WTC11 (cell line): ENCODE results near the gene PON1. TPM values are rescaled to one million over a fixed set of nuclear protein-coding genes. Genes with fewer than 3 reads are reported as not detected.

Source experiments
- ATAC-seq: fragments of 200-7000 bp; cut with Tn5 transposase; 2 replicates; pipeline ENCODE4 v1.10.0; 2021; ENCODE audit warnings: mild to moderate bottlenecking, moderate library complexity
- CTCF ChIA-PET: fragments of 300-600 bp; sonication (Branson Sonifier 250); formaldehyde crosslinking; loops from one replicate; lab custom pipeline; 2021; ENCODE audit warnings: antibody characterized with exemption; lab: Charles Lee
- POLR2A ChIA-PET: fragments of 350-600 bp; sonication (Branson Sonifier 250); formaldehyde crosslinking; loops from one replicate; lab custom pipeline; 2021; ENCODE audit warnings: antibody characterized with exemption; lab: Charles Lee
- DNase-seq: peaks from one replicate; pipeline ENCODE4 v3.0.0; 2021; ENCODE audit warnings: low spot score
- H3K27ac Mint-ChIP-seq: 2 replicates; pipeline ENCODE4 v1.8.0; 2021; ENCODE audit warnings: mixed read lengths
- H3K27me3 Mint-ChIP-seq: 2 replicates; pipeline ENCODE4 v1.8.0; 2021; ENCODE audit warnings: low read depth, mild to moderate bottlenecking, moderate library complexity, mixed read lengths
- H3K36me3 Mint-ChIP-seq: 2 replicates; pipeline ENCODE4 v1.8.0; 2021; ENCODE audit warnings: mixed read lengths
- H3K4me1 Mint-ChIP-seq: 2 replicates; pipeline ENCODE4 v1.8.0; 2022; ENCODE audit warnings: mixed read lengths
- H3K4me3 Mint-ChIP-seq: 2 replicates; pipeline ENCODE4 v1.8.0; 2021; ENCODE audit warnings: mild to moderate bottlenecking, moderate library complexity, mixed read lengths
- H3K9me3 Mint-ChIP-seq: 2 replicates; pipeline ENCODE4 v1.8.0; 2021; ENCODE audit warnings: mixed read lengths
- ATF1 ChIP-seq: sonication (generic); formaldehyde crosslinking; IDR thresholded peaks from 2 replicates; pipeline ENCODE4 v1.8.1; 2023; ENCODE audit warnings: mild to moderate bottlenecking, moderate library complexity, missing genetic modification reagents
- E2F1 ChIP-seq: sonication (generic); formaldehyde crosslinking; IDR thresholded peaks from 2 replicates; pipeline ENCODE4 v1.8.0; 2022; ENCODE audit warnings: mild to moderate bottlenecking, missing genetic modification reagents
- FOXP1 ChIP-seq: sonication (generic); formaldehyde crosslinking; IDR thresholded peaks from 2 replicates; pipeline ENCODE4 v1.8.0; 2022; ENCODE audit warnings: missing genetic modification reagents, mild to moderate bottlenecking, moderate library complexity, borderline replicate concordance
- IRF2 ChIP-seq: sonication (generic); formaldehyde crosslinking; IDR thresholded peaks from 2 replicates; pipeline ENCODE4 v1.8.0; 2022; ENCODE audit warnings: low read depth, missing genetic modification reagents, borderline replicate concordance
- NFYB ChIP-seq: sonication (generic); formaldehyde crosslinking; conservative IDR thresholded peaks from 2 replicates; pipeline ENCODE4 v1.8.0; 2022; ENCODE audit warnings: low read depth, missing genetic modification reagents
- NR2C2 ChIP-seq: sonication (generic); formaldehyde crosslinking; IDR thresholded peaks from 2 replicates; pipeline ENCODE4 v1.8.0; 2022; ENCODE audit warnings: mild to moderate bottlenecking, missing genetic modification reagents
- NR3C1 ChIP-seq: sonication (generic); formaldehyde crosslinking; conservative IDR thresholded peaks from 2 replicates; pipeline ENCODE4 v1.8.1; 2023; ENCODE audit warnings: low read depth, mild to moderate bottlenecking, missing genetic modification reagents
- TEAD1 ChIP-seq: sonication (generic); formaldehyde crosslinking; IDR thresholded peaks from 2 replicates; pipeline ENCODE4 v1.8.0; 2022; ENCODE audit warnings: mild to moderate bottlenecking, missing genetic modification reagents
- ZNF138 ChIP-seq: sonication (generic); formaldehyde crosslinking; conservative IDR thresholded peaks from 2 replicates; pipeline ENCODE4 v1.8.1; 2022; ENCODE audit warnings: mild to moderate bottlenecking, moderate library complexity, missing genetic modification reagents
- total RNA-seq: library from RNA; stranded (reverse); gene quantifications from 3 replicates; pipeline ENCODE4 v1.2.3, GENCODE V29; 2021
- TF ChIP-seq, protein P1 (sequence below): fragments of 250-450 bp; sonication (Bioruptor Pico); IDR thresholded peaks from 2 replicates; pipeline ENCODE4 v1.9.0; 2021; ENCODE audit warnings: mild to moderate bottlenecking
- TF ChIP-seq, protein P2 (sequence below): sonication (generic); formaldehyde crosslinking; conservative IDR thresholded peaks from 2 replicates; pipeline ENCODE4 v1.8.1; 2023; ENCODE audit warnings: mild to moderate bottlenecking, low read depth, missing genetic modification reagents, moderate library complexity
- TF ChIP-seq, protein P3 (sequence below): fragments of 250-450 bp; sonication (Bioruptor Pico); IDR thresholded peaks from 2 replicates; pipeline ENCODE4 v1.8.0; 2021; ENCODE audit warnings: mild to moderate bottlenecking
- TF ChIP-seq, protein P4 (sequence below): sonication (generic); formaldehyde crosslinking; IDR thresholded peaks from 2 replicates; pipeline ENCODE4 v1.8.0; 2023; ENCODE audit warnings: missing genetic modification reagents, mild to moderate bottlenecking, borderline replicate concordance
- TF ChIP-seq, protein P5 (sequence below): fragments of 250-450 bp; sonication (Bioruptor Pico); conservative IDR thresholded peaks from 2 replicates; pipeline ENCODE4 v1.9.0; 2021; ENCODE audit warnings: mild to moderate bottlenecking
- TF ChIP-seq, protein P6 (sequence below): sonication (generic); formaldehyde crosslinking; IDR thresholded peaks from 2 replicates; pipeline ENCODE4 v1.8.0; 2022; ENCODE audit warnings: mild to moderate bottlenecking, missing genetic modification reagents

Gene PON1
- total RNA-seq, 1 experiment from 2014 or later: 0.26 TPM

DNA sequence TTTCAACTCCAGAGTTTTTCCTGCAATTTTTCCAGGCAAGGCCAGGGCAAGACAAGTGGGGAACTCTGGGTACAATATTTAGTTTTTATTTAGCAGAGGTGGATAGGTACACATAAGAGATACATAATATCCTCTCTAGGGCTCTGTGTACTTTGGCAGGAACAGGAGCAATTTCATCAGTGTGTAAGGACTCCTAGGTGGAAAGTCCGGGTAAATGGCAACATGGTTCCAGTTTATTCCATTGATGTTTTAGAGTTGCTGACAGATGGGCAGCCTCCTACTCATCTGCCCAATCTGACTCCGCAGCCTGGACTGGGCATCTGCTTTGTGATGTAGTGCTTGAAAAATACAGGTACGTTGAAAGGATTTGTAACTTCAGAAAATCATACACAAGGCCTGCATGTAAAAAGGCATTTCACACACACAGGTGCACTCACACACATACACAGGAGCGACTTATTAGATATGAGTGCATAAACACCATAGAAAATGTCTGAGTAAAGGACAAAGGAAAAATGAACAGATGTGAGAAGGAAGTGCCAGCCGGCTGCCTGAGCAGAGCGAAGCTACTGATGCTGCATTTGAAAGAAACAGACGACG, 5.7 kb downstream of the PON1 start (continued):
- TF ChIP-seq, protein P1, sequence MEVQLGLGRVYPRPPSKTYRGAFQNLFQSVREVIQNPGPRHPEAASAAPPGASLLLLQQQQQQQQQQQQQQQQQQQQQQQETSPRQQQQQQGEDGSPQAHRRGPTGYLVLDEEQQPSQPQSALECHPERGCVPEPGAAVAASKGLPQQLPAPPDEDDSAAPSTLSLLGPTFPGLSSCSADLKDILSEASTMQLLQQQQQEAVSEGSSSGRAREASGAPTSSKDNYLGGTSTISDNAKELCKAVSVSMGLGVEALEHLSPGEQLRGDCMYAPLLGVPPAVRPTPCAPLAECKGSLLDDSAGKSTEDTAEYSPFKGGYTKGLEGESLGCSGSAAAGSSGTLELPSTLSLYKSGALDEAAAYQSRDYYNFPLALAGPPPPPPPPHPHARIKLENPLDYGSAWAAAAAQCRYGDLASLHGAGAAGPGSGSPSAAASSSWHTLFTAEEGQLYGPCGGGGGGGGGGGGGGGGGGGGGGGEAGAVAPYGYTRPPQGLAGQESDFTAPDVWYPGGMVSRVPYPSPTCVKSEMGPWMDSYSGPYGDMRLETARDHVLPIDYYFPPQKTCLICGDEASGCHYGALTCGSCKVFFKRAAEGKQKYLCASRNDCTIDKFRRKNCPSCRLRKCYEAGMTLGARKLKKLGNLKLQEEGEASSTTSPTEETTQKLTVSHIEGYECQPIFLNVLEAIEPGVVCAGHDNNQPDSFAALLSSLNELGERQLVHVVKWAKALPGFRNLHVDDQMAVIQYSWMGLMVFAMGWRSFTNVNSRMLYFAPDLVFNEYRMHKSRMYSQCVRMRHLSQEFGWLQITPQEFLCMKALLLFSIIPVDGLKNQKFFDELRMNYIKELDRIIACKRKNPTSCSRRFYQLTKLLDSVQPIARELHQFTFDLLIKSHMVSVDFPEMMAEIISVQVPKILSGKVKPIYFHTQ (CRISPR knock-in tag): no peak
- TF ChIP-seq, protein P2, sequence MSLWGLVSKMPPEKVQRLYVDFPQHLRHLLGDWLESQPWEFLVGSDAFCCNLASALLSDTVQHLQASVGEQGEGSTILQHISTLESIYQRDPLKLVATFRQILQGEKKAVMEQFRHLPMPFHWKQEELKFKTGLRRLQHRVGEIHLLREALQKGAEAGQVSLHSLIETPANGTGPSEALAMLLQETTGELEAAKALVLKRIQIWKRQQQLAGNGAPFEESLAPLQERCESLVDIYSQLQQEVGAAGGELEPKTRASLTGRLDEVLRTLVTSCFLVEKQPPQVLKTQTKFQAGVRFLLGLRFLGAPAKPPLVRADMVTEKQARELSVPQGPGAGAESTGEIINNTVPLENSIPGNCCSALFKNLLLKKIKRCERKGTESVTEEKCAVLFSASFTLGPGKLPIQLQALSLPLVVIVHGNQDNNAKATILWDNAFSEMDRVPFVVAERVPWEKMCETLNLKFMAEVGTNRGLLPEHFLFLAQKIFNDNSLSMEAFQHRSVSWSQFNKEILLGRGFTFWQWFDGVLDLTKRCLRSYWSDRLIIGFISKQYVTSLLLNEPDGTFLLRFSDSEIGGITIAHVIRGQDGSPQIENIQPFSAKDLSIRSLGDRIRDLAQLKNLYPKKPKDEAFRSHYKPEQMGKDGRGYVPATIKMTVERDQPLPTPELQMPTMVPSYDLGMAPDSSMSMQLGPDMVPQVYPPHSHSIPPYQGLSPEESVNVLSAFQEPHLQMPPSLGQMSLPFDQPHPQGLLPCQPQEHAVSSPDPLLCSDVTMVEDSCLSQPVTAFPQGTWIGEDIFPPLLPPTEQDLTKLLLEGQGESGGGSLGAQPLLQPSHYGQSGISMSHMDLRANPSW (CRISPR knock-in tag): no peak
- TF ChIP-seq NFYB (CRISPR knock-in tag): no peak

DNA sequence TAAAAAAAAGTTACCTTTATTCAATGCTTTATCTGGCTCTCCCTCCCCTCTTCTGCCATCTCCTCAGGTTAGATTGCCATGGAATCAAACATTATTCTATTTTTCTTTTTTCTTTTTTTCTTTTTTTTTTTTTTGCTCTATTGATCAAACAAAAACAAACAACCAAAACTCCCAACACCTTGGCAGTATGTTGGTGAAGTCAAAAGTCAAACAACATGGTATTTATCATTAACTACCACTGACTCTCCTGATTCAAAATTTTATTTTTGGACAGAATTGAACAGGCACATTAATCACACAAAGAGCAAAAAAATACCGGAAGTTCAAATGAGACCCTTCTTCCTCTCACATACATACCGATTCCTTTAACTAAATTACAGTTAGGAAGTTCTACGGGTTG, 6.4 kb downstream of the PON1 start:
- ChIA-PET POLR2A (interaction anchor here (0.6 kb wide), 1 partner anchor 72 kb away, joined by 4 read pairs; no protein-coding TSS in a partner anchor), CTCF (interaction anchor here (0.6 kb wide), 2 partner anchors 368 to 523 kb away, joined by 4 to 9 read pairs; no protein-coding TSS in a partner anchor)
- H3K4me3 Mint-ChIP-seq: no peak overlapping the region
- H3K36me3 Mint-ChIP-seq: no peaks in the 10 kb centered on the region
- no peaks in the 10 kb centered on the region for H3K4me1 Mint-ChIP-seq
- DNase-seq (no peak), ATAC-seq (no peak)
- H3K27ac Mint-ChIP-seq: no peak overlapping the region
- no peaks in the 10 kb centered on the region for H3K9me3 Mint-ChIP-seq
- no peaks in the 10 kb centered on the region; the same call in 1 of the 2 replicates for H3K27me3 Mint-ChIP-seq
- TF ChIP-seq IRF2 (CRISPR knock-in tag): no peak
- no peak for TF ChIP-seq NR3C1 (CRISPR knock-in tag)
- TF ChIP-seq, protein P3, sequence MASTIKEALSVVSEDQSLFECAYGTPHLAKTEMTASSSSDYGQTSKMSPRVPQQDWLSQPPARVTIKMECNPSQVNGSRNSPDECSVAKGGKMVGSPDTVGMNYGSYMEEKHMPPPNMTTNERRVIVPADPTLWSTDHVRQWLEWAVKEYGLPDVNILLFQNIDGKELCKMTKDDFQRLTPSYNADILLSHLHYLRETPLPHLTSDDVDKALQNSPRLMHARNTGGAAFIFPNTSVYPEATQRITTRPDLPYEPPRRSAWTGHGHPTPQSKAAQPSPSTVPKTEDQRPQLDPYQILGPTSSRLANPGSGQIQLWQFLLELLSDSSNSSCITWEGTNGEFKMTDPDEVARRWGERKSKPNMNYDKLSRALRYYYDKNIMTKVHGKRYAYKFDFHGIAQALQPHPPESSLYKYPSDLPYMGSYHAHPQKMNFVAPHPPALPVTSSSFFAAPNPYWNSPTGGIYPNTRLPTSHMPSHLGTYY: no peak
- TF ChIP-seq, protein P4, sequence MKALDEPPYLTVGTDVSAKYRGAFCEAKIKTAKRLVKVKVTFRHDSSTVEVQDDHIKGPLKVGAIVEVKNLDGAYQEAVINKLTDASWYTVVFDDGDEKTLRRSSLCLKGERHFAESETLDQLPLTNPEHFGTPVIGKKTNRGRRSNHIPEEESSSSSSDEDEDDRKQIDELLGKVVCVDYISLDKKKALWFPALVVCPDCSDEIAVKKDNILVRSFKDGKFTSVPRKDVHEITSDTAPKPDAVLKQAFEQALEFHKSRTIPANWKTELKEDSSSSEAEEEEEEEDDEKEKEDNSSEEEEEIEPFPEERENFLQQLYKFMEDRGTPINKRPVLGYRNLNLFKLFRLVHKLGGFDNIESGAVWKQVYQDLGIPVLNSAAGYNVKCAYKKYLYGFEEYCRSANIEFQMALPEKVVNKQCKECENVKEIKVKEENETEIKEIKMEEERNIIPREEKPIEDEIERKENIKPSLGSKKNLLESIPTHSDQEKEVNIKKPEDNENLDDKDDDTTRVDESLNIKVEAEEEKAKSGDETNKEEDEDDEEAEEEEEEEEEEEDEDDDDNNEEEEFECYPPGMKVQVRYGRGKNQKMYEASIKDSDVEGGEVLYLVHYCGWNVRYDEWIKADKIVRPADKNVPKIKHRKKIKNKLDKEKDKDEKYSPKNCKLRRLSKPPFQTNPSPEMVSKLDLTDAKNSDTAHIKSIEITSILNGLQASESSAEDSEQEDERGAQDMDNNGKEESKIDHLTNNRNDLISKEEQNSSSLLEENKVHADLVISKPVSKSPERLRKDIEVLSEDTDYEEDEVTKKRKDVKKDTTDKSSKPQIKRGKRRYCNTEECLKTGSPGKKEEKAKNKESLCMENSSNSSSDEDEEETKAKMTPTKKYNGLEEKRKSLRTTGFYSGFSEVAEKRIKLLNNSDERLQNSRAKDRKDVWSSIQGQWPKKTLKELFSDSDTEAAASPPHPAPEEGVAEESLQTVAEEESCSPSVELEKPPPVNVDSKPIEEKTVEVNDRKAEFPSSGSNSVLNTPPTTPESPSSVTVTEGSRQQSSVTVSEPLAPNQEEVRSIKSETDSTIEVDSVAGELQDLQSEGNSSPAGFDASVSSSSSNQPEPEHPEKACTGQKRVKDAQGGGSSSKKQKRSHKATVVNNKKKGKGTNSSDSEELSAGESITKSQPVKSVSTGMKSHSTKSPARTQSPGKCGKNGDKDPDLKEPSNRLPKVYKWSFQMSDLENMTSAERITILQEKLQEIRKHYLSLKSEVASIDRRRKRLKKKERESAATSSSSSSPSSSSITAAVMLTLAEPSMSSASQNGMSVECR (CRISPR knock-in tag): no peak
- TF ChIP-seq NR2C2 (CRISPR knock-in tag): no peak
- no peak for TF ChIP-seq FOXP1 (CRISPR knock-in tag)
- TF ChIP-seq, protein P5, sequence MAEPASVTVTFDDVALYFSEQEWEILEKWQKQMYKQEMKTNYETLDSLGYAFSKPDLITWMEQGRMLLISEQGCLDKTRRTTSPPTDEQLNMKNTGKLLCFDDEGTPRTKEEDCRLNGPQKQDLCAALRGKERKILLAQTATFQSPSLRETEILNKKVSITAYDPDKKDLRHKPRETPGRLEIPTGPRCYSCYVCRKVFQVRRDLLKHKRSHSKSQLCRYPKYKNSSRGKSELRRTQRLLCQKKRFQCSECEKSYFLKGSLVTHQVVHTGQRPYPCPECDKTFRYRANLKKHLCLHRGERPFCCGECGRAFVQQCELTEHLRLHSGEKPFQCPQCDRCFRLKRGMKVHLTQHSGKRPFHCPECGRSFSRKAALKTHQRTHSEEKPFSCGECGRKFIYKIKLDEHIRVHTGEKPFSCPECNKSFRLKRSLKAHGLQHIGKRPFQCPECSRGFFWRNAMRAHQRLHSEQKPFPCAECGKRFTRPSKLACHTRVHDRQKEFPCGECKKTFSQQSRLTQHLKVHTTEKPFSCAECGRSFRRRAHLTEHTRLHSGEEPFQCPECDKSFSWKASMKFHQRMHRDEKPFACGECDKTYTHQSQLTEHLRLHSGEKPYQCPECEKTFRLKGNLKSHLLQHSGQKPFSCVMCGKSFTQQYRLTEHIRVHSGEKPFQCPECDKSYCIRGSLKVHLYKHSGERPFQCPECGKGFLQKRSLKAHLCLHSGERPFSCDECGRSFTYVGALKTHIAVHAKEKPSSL (CRISPR knock-in tag): no peak
- no peak for TF ChIP-seq TEAD1 (CRISPR knock-in tag)
- TF ChIP-seq ATF1 (CRISPR knock-in tag): no peak
- TF ChIP-seq E2F1: no peak
- TF ChIP-seq ZNF138 (CRISPR knock-in tag): no peak
- TF ChIP-seq, protein P6, sequence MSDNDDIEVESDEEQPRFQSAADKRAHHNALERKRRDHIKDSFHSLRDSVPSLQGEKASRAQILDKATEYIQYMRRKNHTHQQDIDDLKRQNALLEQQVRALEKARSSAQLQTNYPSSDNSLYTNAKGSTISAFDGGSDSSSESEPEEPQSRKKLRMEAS (CRISPR knock-in tag): no peak
- TF ChIP-seq, protein P1 (CRISPR knock-in tag): no peak
